ENCODE data around the gene NRP1.

The NRP1 gene

GRCh38 chr10:33262871-33263270 is 71.6 kb downstream of the NRP1 start:
- no peak for TF ChIP-seq CTCF (IDR thresholded peaks at IDR 0.05; ENCODE audit: insufficient read depth, low read length, poor library complexity, severe bottlenecking)
- DNase-seq (ENCODE audit: extremely low read depth, insufficient read length): no peak
- H3K36me3 ChIP-seq (ENCODE audit: control insufficient read depth, insufficient read depth, low read length): no peaks in the 10 kb centered on the region
- no peaks in the 10 kb centered on the region for H3K27me3 ChIP-seq (replicated peaks; ENCODE audit: control insufficient read depth, insufficient read depth, low read length)
- no peak overlapping the region for H3K4me3 ChIP-seq (replicated peaks; ENCODE audit: low read depth, low read length)

GRCh38 chr10:33260403-33261149 is 73.9 kb downstream of the NRP1 start:
- Histone ChIP-seq H3K36me3 (ENCODE audit: control insufficient read depth, insufficient read depth, low read length) (no peaks in the 10 kb centered on the region), H3K27me3 (replicated peaks; ENCODE audit: control insufficient read depth, insufficient read depth, low read length) (no peaks in the 10 kb centered on the region), H3K4me3 (replicated peaks; ENCODE audit: low read depth, low read length) (no peak overlapping the region)
- no peak for DNase-seq (ENCODE audit: extremely low read depth, insufficient read length)
- TF ChIP-seq CTCF (IDR thresholded peaks at IDR 0.05; ENCODE audit: insufficient read depth, low read length, poor library complexity, severe bottlenecking): no peak

GRCh38 chr10:33258967-33259366 is 75.5 kb downstream of the NRP1 start:
- no peak for TF ChIP-seq CTCF (IDR thresholded peaks at IDR 0.05; ENCODE audit: insufficient read depth, low read length, poor library complexity, severe bottlenecking)
- no peaks in the 10 kb centered on the region for H3K36me3 ChIP-seq (ENCODE audit: control insufficient read depth, insufficient read depth, low read length)
- H3K27me3 ChIP-seq (replicated peaks; ENCODE audit: control insufficient read depth, insufficient read depth, low read length): no peaks in the 10 kb centered on the region
- no peak for DNase-seq (ENCODE audit: extremely low read depth, insufficient read length)
- H3K4me3 ChIP-seq (replicated peaks; ENCODE audit: low read depth, low read length): no peak overlapping the region

GRCh38 chr10:33257439-33258080 is 76.9 kb downstream of the NRP1 start:
- H3K4me3 ChIP-seq (replicated peaks; ENCODE audit: low read depth, low read length): no peak overlapping the region
- no peak for DNase-seq (ENCODE audit: extremely low read depth, insufficient read length)
- no peaks in the 10 kb centered on the region for H3K36me3 ChIP-seq (ENCODE audit: control insufficient read depth, insufficient read depth, low read length)
- H3K27me3 ChIP-seq (replicated peaks; ENCODE audit: control insufficient read depth, insufficient read depth, low read length): no peaks in the 10 kb centered on the region
- TF ChIP-seq CTCF (IDR thresholded peaks at IDR 0.05; ENCODE audit: insufficient read depth, low read length, poor library complexity, severe bottlenecking): no peak

- TF ChIP-seq CTCF (IDR thresholded peaks at IDR 0.05; ENCODE audit: insufficient read depth, low read length, poor library complexity, severe bottlenecking): no peak
- no peak for DNase-seq (ENCODE audit: extremely low read depth, insufficient read length)
- Histone ChIP-seq H3K27me3 (replicated peaks; ENCODE audit: control insufficient read depth, insufficient read depth, low read length) (no peaks in the 10 kb centered on the region), H3K4me3 (replicated peaks; ENCODE audit: low read depth, low read length) (no peak overlapping the region), H3K36me3 (ENCODE audit: control insufficient read depth, insufficient read depth, low read length) (no peaks in the 10 kb centered on the region)
Measured at GRCh38 chr10:33256458-33256857, 78.0 kb downstream of the NRP1 start.

Data from GM06990 (cell line).